Smooth muscle cell (in vitro differentiated cells): Measurements from ENCODE around the gene TENT4A. TPM values are rescaled to one million over a fixed set of nuclear protein-coding genes. Genes with fewer than 3 reads are reported as not detected.

Source experiments
- DNase-seq: peaks from one replicate; lab custom pipeline; 2025; ENCODE audit not compliant: unreplicated experiment; lab: John Stamatoyannopoulos, UW
- H2AFZ ChIP-seq: fragments of 200-600 bp; sonication (generic); 2 replicates; pipeline ENCODE4 v1.6.0; 2016; ENCODE audit warnings: antibody characterized with exemption, low read depth, mild to moderate bottlenecking
- H3F3A ChIP-seq: fragments of 200-600 bp; sonication (generic); 2 replicates; pipeline ENCODE4 v1.6.0; 2017; ENCODE audit warnings: antibody characterized with exemption, low read depth
- H3K27ac ChIP-seq: fragments of 200-600 bp; sonication (generic); 2 replicates; pipeline ENCODE4 v1.5.1; 2016; ENCODE audit warnings: low read depth, mild to moderate bottlenecking
- H3K27me3 ChIP-seq: fragments of 200-600 bp; sonication (generic); 2 replicates; pipeline ENCODE4 v1.6.1; 2016; ENCODE audit warnings: low read depth, mild to moderate bottlenecking
- H3K36me3 ChIP-seq: fragments of 200-600 bp; sonication (generic); 2 replicates; pipeline ENCODE4 v1.5.1; 2016; ENCODE audit warnings: low read depth
- H3K4me1 ChIP-seq: fragments of 200-600 bp; sonication (generic); 2 replicates; pipeline ENCODE4 v1.5.1; 2016; ENCODE audit warnings: low read depth
- H3K4me2 ChIP-seq: fragments of 200-600 bp; sonication (generic); 2 replicates; pipeline ENCODE4 v1.6.0; 2016; ENCODE audit warnings: mild to moderate bottlenecking
- H3K4me3 ChIP-seq: fragments of 200-600 bp; sonication (generic); 2 replicates; pipeline ENCODE4 v1.5.1; 2016; ENCODE audit warnings: mild to moderate bottlenecking
- H3K79me2 ChIP-seq: fragments of 200-600 bp; sonication (generic); 2 replicates; pipeline ENCODE4 v1.6.0; 2016; ENCODE audit warnings: low read depth, mild to moderate bottlenecking
- H3K9ac ChIP-seq: fragments of 200-600 bp; sonication (generic); 2 replicates; pipeline ENCODE4 v1.6.0; 2016; ENCODE audit warnings: low read depth
- H3K9me3 ChIP-seq: fragments of 200-600 bp; sonication (generic); replicated peaks from 2 replicates; pipeline ENCODE4 v1.5.1; 2016; ENCODE audit warnings: low read depth
- H4K20me1 ChIP-seq: fragments of 200-600 bp; sonication (generic); 2 replicates; pipeline ENCODE4 v1.6.0; 2016; ENCODE audit warnings: low read depth
- CTCF ChIP-seq: fragments of 200-600 bp; sonication (generic); IDR thresholded peaks from 2 replicates; pipeline ENCODE4 v1.5.1; 2017; ENCODE audit warnings: borderline replicate concordance, mild to moderate bottlenecking, antibody characterized with exemption; ENCODE audit not compliant: insufficient read depth, poor library complexity, severe bottlenecking
- WGBS: methylation state at CpG from one replicate; pipeline ENCODE4 v1.1.7; 2016; ENCODE audit warnings: low lambda C conversion rate; 5-methylcytosine and 5-hydroxymethylcytosine counted together
- polyA plus RNA-seq: library from polyadenylated mRNA; unstranded; fragments of >200 nt; fragmentation: Nextera tagmentation; extraction: Ambion mirVana; gene quantifications from 2 replicates; pipeline ENCODE4 v1.2.1, GENCODE V29; 2016
- total RNA-seq: library from RNA; depleted of rRNA; stranded (reverse); fragments of >200 nt; gene quantifications from 2 replicates; pipeline ENCODE4 v1.2.3, GENCODE V29; 2014

The TENT4A gene
- total and polyA plus RNA-seq, 2 experiments from 2014 or later = 10.0 to 16.2 TPM

GRCh38 chr5:6787941-6788340, 74.7 kb downstream of the TENT4A start:
- Histone ChIP-seq H3K4me2 (no peak overlapping the region), H3K9me3 (no peaks in the 10 kb centered on the region), H3K9ac (no peak overlapping the region), H4K20me1 (no peaks in the 10 kb centered on the region), H3K4me3 (no peak overlapping the region), H3K36me3 (no peaks in the 10 kb centered on the region), H3K79me2 (no peaks in the 10 kb centered on the region), H2AFZ (no peak overlapping the region), H3K27me3 (peaks cover 6% of the 10 kb centered on the region), H3F3A (no peaks in the 10 kb centered on the region), H3K27ac (no peak overlapping the region), H3K4me1 (no peaks in the 10 kb centered on the region)
- WGBS = 86% methylated on average over 4 of the region's 4 CpGs
- no peak for TF ChIP-seq CTCF
- DNase-seq = no peak

DNA sequence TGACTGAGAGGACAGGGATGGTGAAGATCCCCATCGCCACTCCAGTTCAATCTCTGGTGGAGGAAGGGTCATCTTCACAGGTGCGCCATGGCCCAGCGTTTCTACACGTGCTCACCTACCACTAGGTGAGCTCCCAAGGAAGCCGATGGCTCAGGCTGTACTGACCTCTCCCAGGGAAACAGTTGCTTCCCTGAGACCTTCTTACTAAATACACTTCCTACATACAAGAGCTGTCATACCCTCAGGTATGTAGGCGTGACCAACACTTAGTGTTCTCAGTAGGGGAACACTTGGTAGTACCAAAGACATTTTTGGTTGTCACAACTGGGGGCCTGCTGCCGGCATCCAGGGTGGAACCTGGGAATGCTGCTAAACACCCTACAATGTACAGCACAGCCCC, 75.2 kb downstream of the TENT4A start:
- no peaks in the 10 kb centered on the region for H3F3A ChIP-seq
- 83% methylated on average over 7 of the region's 7 CpGs for WGBS
- no peak overlapping the region for H3K27ac ChIP-seq
- H3K9ac ChIP-seq = no peak overlapping the region
- no peak for DNase-seq
- H3K79me2 ChIP-seq = no peaks in the 10 kb centered on the region
- H4K20me1 ChIP-seq = no peaks in the 10 kb centered on the region
- no peak overlapping the region for H2AFZ ChIP-seq
- no peaks in the 10 kb centered on the region for H3K4me1 ChIP-seq
- no peak for TF ChIP-seq CTCF
- peaks cover 6% of the 10 kb centered on the region for H3K27me3 ChIP-seq
- no peaks in the 10 kb centered on the region for H3K9me3 ChIP-seq
- H3K4me2 ChIP-seq = no peak overlapping the region
- H3K4me3 ChIP-seq = no peak overlapping the region
- no peaks in the 10 kb centered on the region for H3K36me3 ChIP-seq

GRCh38 chr5:6788956-6789649, 75.9 kb downstream of the TENT4A start:
- 73% methylated on average over 15 of the region's 15 CpGs for WGBS
- peak; percentile 29 for TF ChIP-seq CTCF
- Histone ChIP-seq H3K4me3 (no peak overlapping the region), H3F3A (no peaks in the 10 kb centered on the region), H3K36me3 (no peaks in the 10 kb centered on the region), H2AFZ (no peak overlapping the region), H3K9me3 (no peaks in the 10 kb centered on the region), H3K79me2 (no peaks in the 10 kb centered on the region), H3K27me3 (peaks cover 6% of the 10 kb centered on the region), H3K27ac (no peak overlapping the region), H3K9ac (no peak overlapping the region), H3K4me1 (no peaks in the 10 kb centered on the region), H3K4me2 (no peak overlapping the region), H4K20me1 (no peaks in the 10 kb centered on the region)
- no peak for DNase-seq

DNA sequence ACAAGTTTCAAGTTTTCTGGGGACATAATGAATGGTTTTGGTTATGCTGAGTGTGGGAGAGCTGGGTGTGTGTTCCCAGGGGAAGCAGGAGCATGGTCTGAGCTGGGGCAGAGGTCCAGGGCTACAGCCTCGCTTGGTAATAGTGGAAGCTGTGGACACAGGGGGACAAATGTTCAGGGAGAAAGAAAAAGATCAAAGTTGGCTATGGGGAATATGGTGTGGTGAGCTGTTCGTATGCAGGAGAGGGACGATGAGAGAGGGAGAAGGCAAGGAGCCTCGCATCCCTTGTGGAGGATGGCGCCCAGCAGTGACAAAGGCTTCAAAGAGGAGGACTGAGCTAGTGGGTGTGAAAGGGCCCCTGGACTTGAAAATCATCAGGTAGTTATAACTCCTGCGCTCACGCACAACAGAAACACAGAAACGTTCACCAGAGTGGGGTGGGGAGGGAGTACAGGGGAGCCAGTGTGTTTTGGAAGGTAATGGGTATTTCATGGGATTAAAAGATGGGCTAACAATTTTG, 77.2 kb downstream of the TENT4A start:
- H2AFZ ChIP-seq = no peak overlapping the region
- no peak overlapping the region for H3K4me3 ChIP-seq
- WGBS = 77% methylated on average over 8 of the region's 8 CpGs
- H3K9ac ChIP-seq = no peak overlapping the region
- no peaks in the 10 kb centered on the region for H3K9me3 ChIP-seq
- H3K4me1 ChIP-seq = no peaks in the 10 kb centered on the region
- H4K20me1 ChIP-seq = no peaks in the 10 kb centered on the region
- no peaks in the 10 kb centered on the region for H3F3A ChIP-seq
- H3K27ac ChIP-seq = no peak overlapping the region
- H3K79me2 ChIP-seq = no peaks in the 10 kb centered on the region
- peaks cover 6% of the 10 kb centered on the region for H3K27me3 ChIP-seq
- no peak overlapping the region for H3K4me2 ChIP-seq
- no peaks in the 10 kb centered on the region for H3K36me3 ChIP-seq
- no peak for DNase-seq
- TF ChIP-seq CTCF = no peak
